Measurements from ENCODE around the gene HNRNPF.

- TF ChIP-seq, protein P1, sequence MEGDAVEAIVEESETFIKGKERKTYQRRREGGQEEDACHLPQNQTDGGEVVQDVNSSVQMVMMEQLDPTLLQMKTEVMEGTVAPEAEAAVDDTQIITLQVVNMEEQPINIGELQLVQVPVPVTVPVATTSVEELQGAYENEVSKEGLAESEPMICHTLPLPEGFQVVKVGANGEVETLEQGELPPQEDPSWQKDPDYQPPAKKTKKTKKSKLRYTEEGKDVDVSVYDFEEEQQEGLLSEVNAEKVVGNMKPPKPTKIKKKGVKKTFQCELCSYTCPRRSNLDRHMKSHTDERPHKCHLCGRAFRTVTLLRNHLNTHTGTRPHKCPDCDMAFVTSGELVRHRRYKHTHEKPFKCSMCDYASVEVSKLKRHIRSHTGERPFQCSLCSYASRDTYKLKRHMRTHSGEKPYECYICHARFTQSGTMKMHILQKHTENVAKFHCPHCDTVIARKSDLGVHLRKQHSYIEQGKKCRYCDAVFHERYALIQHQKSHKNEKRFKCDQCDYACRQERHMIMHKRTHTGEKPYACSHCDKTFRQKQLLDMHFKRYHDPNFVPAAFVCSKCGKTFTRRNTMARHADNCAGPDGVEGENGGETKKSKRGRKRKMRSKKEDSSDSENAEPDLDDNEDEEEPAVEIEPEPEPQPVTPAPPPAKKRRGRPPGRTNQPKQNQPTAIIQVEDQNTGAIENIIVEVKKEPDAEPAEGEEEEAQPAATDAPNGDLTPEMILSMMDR (IDR thresholded peaks at IDR 0.05) = no peak
- TF ChIP-seq POLR2A (IDR thresholded peaks at IDR 0.05) = no peak
These were observed 7.4 kb downstream of the HNRNPF start for GRCh38 chr10:43401627-43402026.
